HG02981 (cell line): ENCODE results near the gene GPHB5.
"Not testable (repeated sequence)": the region's sequence is repeated elsewhere in the genome, so short reads cannot be mapped to it uniquely, and the experiment has no call there.

Source experiments
- ATAC-seq: cut with Tn5 transposase; IDR thresholded peaks from one replicate; pipeline ENCODE4 v1.9.1; 2021; ENCODE audit warnings: mild to moderate bottlenecking, moderate library complexity; ENCODE audit not compliant: unreplicated experiment

GPHB5 gene

GRCh38 chr14:63296060-63296563 lies 22.6 kb downstream of the GPHB5 start:
- no peak for ATAC-seq

- ATAC-seq: no peak
These were observed 23.5 kb downstream of the GPHB5 start for GRCh38 chr14:63295231-63295685.

DNA sequence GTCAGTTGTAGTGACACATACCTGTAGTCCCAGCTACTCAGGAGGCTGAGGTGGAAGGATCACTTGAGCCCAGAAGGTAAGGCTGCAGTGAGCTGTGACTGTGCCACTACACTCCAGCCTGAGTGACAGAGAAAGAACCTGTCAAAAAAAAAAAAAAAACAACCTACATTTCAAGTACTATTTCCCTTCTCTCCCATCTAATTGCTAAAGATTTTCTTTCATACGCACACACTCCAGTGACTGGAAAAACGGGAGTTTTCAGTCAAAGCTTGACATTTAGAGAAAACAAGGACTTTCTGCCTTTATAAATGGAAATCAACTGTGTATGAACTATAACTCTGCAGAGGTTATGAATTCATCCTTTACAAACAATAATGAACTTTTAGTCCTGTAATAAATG lies 25.9 kb downstream of the GPHB5 start:
- ATAC-seq: no peak

DNA sequence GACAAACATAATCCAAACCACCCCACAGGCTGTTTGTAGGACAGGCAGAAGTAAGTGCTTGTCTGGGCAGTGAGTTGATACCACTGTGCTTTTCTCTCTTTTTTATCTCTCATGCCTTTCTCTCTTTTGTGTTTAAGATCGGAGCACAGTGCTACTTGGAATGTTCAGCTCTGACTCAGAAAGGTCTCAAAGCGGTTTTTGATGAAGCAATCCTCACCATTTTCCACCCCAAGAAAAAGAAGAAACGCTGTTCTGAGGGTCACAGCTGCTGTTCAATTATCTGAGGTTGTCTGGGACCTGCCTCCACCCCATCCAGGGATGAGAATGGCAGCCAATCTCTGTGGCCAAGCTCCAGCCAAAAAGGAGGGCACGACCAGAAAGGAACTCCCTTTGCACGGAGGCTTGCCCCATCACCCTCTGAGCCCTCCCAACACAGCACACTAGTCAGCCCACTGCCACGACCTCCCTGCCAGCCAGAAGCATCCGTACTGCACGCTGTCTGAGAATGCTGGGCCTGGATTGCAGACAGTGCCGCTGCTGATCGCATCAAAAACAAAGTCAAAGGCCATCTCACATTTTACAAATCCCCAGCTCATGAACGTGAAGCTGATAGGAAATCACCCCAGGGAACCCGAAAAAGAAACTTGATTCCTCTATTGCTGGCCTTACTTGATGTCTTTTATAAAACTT lies 27.8 kb downstream of the GPHB5 start:
- ATAC-seq: no peak

DNA sequence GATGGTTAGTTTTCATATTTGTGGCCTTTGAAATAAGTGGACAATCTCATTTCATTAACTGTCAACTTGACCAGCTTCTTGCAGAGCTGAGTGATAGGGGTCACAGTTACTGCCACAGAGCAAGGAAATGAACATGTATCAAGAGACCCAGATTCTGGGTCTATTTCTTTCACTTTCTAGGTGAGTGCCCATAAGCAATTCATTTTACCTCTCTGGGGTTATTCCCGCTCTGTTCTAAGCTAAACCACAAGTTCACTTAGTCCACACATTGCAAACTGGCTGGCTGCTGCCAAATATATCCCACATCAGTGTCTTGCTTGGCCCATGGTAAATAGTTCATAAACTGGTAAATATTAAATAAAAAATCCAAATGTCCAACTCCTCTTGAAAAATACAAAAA lies 29.9 kb downstream of the GPHB5 start:
- ATAC-seq: no peak

DNA sequence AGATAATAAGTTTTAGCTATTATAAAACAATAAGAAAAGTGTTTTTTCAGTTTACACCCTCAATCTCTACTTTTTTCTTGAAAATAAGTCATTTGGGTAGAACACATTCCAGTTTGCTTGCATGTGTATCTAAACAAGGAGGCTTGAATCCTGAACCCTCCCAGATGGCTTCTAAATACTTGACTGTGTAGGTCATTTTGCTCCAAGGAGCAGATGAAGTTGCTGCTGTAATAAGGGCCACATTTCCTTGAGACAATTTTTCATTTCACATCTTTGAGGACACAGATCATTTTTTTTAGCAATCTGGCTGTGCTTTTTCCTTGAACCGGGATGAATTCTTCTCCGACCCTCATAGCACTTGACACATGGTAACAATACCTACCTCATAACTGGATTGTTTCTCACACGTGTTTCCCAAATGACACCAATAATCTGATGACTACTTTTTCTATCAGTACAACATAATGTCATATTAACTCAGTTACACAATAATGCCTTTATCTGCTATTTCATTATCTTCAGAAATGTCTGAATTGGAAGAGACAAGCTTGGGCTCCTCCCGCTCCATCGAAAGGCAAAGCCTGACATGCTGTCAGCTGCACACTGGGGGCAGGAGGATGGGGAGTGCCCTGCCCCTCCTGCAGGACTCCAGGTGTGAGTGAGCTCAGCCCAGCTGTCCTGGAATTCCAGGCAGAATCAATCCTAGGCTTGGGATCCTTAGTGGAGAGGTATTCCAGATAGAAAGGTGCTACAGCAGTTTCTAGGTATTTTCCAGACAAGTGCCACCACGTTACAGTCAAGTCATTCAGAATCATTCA lies 30.9 kb downstream of the GPHB5 start:
- no peak for ATAC-seq

DNA sequence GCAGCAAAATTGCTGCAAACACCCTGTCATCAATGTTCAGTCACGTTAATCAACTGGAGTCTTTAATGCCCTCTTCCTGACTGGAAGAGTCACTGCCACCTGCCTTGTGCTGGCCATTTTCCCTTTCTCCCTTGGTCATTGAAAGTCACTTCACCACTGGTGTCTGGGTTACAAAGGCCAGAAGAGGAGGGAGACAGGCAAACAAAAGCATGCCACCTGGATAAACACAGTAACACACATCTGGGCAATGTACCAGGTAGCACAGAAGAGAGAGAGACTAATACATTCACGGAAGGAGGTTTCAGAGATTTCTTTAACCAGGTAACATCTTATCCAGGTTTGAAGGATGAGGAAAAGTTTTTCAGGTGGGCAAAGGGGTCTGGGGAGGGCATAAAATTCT lies 32.7 kb downstream of the GPHB5 start:
- no peak for ATAC-seq

DNA sequence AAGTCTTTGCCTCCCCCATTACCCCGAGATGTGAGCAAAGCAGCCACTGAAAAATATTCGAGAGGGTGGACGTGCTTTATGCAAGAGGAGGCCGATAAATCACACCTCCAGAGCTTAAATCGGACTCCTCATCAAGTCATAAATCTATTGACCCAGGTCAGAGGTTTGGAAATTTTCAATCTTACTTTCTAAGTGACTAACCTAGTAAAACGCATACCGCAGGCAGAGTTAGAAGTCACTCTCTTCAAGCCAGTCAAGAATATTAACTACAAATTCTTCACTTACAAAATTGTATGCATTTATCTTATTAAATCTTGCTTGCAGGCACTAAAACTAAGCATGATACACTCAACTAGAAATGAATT lies 34.9 kb downstream of the GPHB5 start:
- ATAC-seq: no peak

DNA sequence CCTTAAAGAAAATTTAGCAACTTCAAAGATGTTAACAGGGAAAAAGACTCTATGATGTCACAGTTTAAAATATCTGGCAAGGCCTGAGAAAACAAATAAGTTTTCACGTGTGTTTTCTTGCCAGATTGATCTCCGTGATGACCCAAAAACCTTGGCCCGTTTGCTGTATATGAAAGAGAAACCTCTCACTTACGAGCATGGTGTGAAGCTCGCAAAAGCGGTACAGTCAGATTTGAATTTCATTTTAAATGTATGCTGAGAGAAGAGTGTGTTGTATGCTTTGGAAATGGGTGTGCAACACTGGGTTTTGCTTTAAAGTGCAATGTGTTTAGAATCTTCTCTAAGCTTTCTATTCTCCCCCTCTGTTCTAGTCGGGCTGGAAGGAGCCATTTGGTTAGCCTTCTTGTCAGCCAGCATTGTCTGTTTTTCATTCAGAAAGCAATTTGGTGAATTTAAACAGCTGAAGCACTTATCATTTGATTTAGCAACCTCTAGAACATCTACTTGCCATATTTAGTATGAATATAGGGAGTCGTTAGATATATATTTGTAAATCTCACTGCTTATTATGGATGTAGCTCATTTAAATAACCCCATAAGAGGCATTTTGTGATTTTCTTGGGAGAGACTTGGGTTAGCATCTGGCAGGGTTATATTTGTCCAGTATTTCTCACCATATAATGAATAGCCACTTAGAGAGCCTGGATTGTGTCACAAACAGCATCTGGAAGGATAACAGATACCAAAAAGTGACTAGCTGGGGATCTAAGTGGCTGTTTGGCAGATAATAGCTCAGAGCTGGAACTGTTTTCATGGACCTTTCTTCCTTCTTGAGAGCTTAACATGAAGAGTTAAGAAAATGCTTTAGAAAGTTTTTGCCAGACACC lies 35.5 kb downstream of the GPHB5 start:
- ATAC-seq: no peak

GRCh38 chr14:63279933-63280332 lies 38.8 kb downstream of the GPHB5 start:
- ATAC-seq: not testable (repeated sequence)

DNA sequence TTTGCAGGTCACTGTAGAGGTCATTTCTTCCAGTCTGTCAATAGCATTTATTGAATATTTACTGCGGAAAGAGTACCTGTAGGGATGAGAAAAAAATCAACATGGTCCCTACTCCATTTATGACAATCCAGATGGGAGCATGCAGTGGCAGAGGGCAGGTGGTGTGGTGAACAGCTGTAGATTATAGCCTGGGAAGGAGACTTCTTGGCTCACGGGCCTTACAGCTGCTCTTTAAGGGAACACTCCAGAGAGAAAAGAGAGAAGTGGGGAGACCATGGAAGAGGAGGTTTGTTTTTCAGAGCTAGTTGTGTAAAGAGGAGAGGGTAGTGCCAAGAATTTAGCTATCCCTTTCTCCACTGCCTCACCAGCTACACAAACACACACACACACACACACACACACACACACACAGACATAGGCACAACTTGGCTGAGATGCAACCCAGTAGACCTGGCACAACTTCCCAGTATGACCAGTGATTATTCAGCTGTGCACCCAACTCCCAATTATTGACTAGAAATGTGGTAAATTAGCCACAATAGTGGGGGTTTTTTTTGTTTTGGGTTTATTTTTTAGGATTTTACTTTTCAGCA lies 41.0 kb downstream of the GPHB5 start:
- ATAC-seq: no peak

DNA sequence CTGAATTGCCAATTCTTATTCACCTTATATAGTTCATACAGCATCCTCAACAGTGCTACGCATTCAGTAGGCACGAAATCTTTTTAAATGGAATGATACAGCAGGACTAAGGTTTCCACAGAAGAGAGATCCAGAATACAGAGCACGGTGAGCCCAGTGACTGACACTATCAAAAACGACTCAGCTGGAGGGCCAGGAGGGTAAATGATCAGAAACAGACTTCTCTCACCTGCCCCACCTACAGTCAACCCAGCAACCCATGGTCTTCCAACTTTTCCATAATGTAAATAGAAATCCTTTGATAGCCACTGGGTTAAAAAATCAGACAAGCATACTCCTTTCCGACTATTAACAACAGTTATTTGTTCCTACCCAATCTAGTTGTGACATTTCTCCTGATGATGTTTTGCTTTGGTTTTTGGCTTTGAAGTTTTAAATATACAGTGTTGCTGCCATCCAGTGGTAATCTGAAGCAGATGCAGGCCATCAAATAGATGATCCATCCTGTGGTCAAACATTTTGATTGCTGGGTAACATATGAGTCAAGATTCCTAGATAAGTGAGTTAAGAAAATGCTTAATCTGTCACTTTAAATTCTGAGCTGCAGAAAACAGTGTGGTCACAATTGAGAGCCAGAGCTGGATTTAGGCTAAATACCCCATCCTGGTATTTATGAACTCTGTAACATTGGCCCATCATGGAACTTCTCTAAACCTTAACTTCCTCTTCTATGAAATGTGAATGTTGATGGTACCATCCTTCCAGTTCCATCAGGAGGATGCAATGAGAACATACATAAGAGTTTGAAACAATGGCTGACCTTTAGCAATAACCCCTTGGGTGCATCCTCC lies 42.0 kb downstream of the GPHB5 start:
- ATAC-seq: peak; percentile 72

DNA sequence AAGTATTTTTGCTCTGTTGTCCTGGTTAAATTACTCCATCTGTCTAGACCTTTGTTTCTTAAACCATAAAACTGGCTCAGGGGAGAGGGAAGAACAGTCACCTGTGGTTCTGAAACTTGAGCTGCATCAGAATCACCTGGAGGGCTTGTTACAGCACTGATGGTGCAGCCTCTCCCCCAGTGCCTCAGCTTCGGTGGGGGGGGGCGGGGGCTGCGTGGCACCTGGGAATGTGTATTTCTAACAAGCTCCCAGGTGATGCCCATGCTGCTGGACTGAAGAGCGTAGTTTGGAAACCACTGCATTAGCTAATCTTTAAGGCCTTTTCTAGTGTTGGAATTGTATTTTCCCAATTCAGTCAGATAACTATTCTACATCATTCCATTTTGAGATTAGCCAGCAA lies 42.7 kb downstream of the GPHB5 start:
- no peak for ATAC-seq

- ATAC-seq: no peak
These were observed 43.1 kb downstream of the GPHB5 start for GRCh38 chr14:63275611-63276010.

GRCh38 chr14:63273717-63274655 lies 44.7 kb downstream of the GPHB5 start:
- no peak for ATAC-seq

GRCh38 chr14:63273129-63273528 lies 45.6 kb downstream of the GPHB5 start:
- ATAC-seq: no peak

- no peak for ATAC-seq
These were observed 49.0 kb downstream of the GPHB5 start for GRCh38 chr14:63269561-63270225.

GRCh38 chr14:63268771-63269170 lies 50.0 kb downstream of the GPHB5 start:
- ATAC-seq: no peak
